Amniotic stem cell (primary cell): ENCODE results near the gene BAHCC1.
"Not testable (repeated sequence)": the region's sequence is repeated elsewhere in the genome, so short reads cannot be mapped to it uniquely, and the experiment has no call there.

ENCODE experiments used
- DNase-seq: peaks from one replicate; lab custom pipeline; 2025; lab: John Stamatoyannopoulos, UW

The BAHCC1 gene

DNA sequence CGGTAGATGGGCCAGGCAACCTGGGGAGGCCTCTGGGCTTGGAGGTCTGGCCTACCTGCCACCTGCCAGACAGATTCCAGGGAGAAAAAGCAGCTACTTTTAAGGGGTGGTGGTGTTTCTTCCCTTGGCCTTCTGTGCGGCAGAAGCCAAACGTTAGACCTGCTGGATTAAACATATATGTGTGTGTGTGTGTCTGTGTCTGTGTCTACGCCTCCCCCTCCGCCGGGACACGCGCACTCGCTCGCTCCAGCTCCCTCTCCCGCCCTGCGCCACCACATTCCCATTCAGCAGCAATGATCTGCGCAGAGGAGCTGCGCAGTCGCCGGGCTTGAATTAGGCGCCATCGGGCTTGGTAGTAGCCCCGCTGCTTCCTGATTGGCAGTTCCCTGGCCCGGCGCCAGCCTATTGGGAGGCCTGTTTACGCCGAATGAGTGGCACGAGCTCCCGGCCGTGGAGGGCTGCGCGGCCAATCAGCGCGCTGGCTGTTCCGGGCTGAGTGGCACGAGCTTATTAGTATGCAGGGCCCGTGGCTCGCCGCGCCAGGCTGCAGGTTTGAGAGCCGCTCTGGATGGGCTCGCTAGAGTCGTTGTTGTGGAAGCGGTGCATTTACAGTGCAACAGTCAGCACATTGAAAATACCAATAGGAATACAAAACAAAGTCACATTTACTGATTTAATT is at the start of gene BAHCC1:
Gene BAHCC1, plus strand, starts transcription at position 537 of the 679 bp plus-strand sequence. CDS start 4,283 bp downstream, outside the sequence.
- DNase-seq: peak; percentile 98

DNA sequence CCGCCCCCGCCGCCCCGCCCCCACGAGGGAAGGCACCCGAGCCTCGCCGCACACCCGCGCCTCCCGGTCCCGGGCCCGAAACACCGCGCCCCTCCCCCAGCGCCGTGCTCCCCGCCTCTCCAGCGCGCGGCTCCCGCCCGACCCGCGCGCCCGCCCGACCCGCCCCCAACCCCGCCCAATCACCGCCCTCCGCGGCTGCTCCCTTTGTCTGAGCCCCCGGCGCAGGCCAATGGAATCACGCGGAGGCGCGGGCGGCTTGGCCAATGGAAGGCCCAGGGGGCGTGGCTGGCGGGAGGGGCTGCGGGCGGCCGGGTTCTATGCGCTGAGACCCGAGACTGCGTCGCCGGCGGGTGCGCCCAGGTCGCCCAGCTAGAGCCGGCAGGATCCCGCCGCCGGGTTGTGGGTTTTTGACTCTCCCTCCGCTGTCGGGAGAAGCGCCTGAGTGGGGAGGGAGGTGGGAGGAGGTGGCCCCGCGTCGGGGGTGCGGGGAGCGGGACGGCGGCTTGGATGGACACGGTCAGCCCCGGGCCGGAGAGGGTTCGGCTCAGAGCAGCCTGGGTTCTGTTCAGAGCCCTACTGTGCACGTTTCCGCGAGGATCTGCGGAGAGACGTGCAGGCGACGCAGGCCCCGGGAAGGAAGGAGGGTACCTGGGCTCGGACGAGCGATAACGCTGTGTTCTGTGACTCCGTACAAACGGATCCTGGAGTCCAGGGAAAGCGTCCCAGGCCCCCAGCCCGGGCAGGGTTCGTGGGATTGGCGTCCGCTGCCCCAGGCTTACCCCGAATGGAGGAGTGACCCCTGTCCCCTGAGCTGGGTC is 49.0 kb upstream of the BAHCC1 start:
- peak; percentile 84 for DNase-seq

DNA sequence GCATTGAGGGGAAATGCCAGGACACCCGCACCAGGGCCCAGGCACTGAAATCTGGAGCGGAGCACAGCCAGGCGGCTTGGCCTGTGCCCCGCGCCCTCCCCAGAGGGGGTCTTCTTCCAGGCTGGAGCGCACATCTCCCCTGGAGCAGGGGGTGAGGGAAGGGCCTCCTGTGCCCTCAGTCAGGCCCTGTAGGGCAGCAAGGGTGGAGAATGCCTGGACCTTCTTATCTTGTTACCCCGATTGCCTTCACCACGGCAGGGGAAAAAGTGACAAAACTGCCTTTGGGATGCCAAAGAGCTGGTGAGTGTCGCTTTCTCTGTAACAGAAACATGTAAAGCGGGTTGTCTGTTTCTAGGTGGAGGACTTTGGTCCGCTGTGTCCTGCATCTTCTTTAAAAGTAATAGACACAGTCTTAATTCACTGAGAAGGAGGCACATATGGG is 48.3 kb upstream of the BAHCC1 start:
- no peak for DNase-seq

DNA sequence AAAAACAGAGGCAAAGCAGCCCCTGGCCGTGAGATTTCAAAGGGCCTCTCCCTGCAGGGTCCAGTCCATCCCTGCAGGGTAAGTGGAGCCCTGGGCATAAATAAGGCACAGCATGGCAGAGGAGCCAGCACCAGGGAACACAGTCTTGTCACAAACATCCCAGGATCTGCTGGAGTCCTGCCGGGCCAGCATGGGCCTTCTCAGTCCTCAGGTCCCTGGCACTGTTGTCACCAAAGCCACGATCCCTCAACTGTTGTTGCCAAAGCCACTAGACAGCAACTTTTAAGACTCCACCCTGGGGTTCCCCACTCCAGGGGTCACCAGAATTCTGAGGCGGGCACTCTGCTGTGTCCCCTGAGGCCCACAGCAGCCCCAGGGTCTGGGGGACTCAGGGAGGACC is 47.8 kb upstream of the BAHCC1 start:
- no peak for DNase-seq

DNA sequence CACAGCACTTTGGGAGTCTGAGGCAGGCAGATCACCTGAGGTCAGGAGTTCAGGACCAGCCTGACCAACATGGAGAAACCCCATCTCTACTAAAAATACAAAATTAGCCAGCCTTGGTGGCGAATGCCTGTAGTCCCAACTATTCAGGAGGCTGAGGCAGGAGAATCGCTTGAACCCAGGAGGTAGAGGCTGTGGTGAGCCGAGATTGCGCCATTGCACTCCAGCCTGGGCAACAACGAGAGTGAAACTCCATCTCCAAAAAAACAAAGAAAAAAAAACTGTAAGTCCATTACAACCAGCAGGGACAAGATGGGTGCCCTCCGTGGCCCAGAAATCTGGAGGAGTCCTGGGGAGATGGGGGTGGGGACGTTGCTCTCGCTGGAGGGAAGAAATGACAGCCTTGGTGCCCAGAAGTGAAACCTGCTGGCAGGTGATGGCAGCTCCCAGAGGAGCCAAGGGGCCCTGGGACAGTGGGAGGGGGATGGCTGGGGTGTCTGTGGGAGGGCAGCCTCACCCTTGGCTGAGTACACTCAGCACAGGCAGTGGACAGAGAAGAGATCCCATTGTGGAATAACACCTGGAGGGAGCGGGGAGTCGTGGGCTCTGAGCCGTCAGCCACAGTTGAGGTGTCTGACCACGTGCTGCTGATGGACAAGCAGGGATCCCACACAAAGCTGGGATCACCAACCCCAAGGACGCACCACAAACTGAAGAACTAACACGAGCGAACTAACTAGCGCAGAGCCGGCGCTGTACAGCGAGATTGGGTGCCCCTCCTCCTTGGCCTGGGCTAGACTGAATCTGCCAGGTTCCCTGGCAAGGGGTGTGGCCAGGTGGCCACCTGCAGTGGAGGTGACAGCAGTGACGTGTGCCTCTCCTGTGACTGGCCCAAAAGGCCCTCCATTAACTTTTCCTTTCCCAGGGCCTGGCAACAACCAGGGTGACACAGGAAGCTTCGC is 46.9 kb upstream of the BAHCC1 start:
- DNase-seq: no peak

DNA sequence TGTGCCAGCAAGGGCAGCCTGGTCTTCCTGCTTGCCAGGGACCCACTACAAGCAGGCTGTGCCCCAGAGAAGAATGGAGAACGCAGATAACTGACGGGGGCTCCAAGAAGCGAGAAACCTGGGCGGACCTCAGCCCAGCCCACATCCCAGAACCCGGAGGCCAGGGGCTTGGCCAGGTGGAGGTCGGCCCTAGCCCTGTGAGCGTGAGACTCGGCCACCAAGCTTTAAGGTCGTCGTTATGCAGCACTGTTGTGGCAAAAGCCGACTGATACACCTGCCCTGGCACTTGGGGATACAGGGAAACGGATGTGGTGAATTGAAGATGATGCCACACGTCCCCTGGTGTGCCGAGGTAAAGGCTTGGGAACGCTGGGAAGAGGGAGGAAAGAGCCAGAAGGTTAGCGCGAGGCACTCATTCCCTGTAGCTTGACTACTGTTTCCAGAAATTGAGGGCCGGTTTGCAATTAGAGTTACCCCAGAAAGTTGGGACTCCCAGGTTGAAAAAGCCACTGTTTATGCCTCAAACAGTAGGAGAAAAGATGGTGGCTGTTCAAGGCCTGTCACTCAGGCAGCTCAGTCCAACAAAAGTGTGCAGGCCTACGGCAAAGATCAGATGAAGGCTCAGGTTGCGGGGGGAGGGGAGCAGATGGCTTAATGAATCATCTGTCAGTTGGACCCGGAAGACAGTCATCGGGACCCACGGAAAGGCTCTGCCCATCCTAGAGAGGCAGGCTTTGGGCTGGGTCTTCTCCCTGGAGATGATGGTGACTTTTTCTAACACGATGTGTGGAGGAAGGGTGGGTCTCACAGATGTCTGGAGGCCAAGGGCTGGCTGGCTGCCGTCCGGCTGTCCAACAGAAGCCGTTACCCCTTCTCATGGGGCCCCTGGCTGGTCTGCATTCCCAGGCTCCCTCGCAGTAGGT is 45.6 kb upstream of the BAHCC1 start:
- no peak for DNase-seq

DNA sequence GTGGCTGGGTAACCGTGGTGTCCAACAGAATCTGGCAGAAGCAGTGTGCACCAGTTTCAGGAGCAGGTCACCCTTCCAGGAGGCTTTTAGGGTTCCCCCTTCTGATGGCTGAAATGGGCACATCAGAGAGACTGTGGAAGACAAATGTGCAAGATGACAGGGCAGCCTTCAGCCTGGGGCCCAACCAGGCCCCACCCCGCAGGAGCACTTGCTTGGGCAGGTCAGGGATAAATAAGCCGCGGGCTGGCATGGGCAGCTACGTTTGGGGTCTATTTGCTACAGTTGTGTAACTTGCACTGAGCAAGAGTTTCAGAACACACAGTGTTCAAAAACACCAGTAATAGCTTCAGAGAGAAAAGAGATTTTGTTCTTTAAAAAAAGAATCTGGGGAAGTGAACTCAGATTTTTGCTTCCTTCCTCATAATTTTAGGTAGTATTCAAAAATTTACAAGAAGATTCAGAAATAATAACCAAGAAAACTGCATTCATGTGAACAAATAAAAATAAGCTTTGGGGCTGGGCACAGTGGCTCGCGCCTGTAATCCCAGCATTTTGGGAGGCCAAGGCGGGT is 44.9 kb upstream of the BAHCC1 start:
- DNase-seq: no peak

DNA sequence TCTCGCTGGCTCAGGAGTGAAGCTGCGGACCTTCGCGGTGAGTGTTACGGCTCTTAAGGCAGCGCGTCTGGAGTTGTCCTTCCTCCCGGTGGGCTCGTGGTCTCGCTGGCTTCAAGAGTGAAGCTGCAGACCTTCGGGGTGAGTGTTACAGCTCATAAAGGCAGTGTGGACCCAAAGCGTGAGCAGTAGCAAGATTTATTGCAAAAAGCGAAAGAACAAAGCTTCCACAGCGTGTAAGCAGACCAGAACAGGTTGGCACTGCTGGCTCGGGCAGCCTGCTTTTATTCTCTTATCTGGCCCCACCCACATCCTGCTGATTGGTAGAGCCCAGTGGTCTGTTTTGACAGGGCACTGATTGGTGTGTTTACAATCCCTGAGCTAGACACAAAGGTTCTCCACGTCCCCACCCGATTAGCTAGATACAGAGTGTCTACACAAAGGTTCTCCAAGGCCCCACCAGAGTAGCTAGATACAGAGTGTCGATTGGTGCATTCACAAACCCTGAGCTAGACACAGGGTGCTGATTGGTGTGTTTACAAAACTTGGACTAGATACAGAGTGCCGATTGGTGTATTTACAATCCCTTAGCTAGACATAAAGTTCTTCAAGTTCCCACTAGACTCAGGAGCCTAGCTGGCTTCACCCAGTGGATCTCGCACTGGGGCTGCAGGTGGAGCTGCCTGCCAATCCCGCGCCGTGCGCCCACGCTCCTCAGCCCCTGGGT is 43.8 kb upstream of the BAHCC1 start:
- DNase-seq: not testable (repeated sequence)

DNA sequence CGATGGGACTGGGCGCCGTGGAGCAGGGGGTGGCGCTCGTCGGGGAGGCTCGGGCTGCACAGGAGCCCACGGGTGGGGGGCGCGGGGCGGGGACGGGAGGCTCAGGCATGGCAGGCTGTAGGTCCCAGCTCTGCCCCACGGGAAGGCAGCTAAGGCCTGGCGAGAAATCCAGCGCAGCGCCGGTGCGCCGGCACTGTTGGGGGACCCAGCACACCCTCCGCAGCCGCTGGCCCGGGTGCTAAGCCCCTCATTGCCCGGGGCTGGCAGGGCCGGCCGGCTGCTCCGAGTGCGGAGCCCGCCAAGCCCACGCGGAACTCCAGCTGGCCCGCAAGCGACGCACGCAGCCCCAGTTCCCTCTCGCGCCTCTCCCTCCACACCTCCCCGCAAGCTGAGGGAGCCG is 43.2 kb upstream of the BAHCC1 start:
- DNase-seq: not testable (repeated sequence)

DNA sequence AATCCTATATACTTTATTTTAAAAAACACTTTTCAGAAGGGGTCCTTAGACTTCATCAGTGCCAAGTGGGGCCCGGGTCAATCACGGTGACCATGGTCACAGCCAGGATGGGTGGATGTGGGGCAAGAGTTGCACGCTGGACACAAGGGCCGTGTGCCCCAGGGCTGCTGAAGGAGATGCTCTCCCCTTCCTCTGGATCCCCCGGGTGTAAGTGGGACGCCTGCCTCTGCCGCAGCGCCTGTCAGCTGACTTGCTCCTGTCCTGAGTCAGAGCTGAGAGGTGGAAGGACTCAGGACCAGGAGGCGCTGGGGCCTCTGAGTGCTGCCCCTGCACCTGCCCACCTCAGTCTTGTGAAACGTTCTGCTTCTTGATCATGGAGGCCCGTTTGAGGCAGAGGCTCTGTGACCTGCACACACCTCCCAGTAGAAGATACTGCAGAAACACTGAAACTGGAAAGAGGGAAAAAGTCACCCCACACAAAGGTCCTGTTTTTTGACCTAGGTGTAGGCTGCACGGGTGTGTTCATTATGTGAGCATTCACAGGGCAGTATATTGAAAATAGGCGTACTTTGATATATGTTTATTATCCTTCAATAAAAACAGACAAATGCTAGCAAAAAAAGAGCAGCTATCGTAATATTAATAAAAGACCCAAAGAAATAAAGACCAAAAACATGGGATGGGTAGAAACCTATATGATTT is 40.9 kb upstream of the BAHCC1 start:
- DNase-seq: no peak

DNA sequence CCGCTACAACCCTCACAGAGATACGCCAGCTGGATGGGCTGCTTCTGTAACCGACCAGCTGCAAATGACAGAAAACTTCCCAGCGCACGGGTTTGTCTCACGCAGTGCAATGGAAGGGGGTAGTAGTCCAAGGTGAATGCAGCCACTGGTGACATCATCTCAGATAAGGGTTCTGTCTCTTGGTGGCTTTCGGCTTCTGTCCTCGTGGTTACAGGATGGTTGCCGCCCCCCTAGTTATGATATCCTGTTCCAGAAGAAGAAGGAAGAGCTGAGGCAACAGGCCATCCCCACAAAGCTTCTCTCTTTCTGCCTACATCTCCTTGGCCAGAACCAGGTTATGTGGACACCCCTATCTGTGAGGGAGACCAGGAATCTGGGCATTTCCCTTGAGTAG is 40.3 kb upstream of the BAHCC1 start:
- DNase-seq: no peak

DNA sequence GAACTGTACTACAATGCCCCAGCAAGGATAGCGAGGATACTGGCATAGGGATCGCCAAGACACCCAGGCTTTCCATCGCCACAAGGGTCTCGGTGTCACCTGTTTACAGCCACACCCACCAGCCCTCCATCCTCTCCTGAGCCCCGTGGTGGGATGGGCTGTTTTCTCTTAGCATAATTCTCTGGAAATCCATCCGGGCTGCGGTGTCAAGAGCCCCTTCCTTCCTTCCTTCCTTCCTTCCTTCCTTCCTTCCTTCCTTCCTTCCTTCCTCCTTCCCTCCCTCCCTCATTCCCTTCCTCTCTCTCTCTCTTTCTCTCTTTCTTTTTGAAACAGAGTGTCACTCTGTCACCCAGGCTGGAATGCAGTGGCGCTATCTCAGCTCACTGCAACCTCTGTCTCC is 36.0 kb upstream of the BAHCC1 start:
- DNase-seq: no peak

DNA sequence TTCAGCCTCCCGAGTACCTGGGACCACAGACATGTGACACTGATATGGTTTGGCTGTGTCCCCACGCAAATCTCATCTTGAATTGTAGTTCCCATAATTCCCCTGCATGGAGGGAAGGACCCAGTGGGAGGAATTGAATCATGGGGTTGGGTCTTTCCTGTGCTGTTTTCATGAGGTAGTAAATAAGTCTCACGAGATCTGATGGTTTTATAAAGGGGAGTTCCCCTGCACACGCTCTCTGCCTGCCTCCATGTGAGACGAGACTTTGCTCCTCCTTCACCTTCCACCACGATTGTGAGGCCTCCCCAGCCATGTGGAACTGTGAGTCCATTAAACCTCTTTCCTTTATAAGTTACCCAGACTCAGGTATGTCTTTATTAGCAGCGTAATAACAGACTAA is 33.3 kb upstream of the BAHCC1 start:
- DNase-seq: not testable (repeated sequence)

DNA sequence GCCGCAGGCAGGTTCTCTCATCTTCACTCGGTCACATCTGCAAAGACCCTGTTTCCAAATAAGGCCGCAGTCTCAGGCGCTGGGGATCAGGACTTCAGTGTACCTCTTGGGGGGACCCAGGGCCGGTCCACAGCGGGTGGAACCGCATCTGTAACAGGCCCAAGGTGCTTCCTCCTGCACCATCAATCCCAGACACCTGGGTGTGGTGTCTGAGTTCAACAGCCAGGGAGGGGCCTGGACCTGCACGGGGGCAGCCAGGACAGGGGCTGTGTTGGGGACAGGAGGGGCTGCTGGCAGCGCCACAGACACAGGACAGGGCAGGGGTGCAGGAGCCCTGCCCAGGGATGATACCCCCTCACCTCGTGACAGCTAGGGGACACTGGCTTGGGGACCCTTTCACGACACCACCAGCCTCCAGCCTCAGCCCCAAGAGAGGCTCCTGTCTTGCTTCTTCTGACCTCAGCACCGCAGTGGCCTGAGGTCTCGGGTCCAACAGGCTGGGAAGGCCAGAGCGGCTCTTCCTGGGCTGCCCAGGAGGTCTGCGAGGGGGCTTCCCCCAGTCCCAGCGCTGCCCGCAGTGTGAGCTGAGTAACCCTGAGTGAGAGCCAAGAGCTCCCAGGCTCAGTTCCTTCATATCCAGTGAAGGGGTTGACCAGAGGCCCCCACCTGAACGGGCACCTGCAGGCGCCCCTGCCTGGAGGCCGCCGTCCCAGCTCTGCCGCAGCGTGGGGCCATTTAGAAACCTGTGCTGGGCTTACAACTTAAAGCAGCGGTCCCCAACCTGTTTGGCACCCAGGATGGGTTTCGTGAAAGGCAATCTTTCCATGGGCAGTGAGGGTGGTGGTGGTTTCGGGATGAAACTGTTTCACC is 30.7 kb upstream of the BAHCC1 start:
- no peak for DNase-seq

DNA sequence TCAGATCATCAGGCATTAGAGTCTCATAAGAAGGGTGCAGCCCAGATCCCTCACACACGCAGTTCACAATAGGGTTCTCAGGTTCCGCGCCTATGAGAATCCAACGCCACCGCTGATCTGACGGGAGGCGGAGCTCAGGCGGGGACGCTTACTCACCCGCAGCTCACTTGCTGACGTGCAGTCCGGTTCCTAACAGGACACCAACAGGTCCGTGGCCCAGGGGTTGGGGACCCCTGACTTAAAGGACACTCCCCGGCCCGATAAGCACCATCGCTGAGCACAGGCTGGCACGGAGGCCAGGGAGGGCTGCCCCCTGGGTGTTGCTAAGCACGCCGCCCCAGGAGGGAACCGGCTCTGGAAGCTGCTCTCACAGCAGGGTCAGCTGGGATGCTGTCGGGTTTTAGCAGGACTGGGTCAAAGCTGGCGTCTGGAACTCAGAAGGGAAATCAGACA is 30.1 kb upstream of the BAHCC1 start:
- peak; percentile 41 for DNase-seq

DNA sequence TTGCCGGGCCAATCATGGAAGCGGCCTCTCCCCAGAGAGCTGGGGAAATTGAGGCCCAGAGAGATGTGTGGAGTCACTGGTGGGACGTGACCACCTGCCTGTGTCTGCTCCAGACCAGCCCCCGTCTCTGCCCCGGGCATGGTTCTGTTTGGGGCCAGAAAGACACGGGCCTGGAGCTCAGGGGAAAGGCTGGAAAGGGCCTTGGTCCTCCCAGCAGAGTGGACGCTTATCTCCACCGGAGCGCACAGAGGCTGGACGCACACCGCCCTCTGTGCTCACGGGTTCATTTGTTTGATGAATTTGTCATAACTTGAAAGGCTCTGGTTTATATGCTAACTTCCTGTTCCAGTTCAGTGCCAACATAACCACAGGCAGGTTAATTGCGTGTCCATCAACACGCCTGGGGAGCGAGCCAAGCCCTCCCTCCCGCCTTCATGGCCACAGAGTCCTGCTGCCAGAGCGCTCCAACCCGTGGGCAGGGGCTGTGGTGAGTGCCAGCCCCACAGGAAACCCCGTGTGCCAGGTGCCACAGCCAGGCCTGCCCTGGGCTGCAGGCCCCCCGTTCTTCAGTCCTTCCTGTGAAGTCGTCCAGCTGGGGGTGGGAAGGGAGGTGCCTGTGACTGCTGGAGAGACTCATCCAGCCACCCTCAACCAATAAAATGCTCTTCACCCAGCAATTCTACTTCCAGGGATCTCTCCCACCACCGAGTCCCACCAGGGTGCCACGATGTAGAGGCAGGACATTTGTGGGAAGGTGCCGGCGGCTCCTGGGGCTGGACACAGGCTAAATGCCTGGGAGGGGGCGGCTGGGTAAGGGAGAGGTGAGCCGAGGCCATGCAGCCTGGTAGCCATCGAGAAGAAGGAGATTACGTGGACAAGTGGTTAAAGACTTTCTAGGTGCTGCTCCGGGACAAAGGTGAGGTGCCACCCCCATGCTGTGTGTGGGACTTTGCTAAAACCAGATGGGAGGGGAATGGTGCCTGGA is 29.4 kb upstream of the BAHCC1 start:
- DNase-seq: no peak

DNA sequence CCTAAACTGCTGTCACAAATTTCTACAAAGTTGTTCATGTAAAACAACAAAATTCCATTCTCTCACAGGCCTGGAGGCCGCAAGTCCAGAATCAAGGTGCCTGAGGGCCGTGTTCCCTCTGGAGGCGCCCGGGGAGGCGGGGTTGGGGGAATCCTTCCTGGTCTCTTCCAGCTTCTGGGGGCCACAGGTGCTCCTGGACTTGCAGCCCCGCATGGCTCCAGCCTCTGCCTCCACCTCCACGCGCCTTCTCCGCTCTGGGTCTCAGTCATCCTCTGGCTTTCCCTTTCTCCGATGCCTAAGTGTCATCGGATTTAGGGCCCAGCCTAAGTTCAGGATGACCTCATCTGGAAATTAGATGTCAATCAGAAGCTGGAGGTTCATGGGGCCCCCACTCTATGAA is 28.6 kb upstream of the BAHCC1 start:
- no peak for DNase-seq
